ENCODE results near the gene MKI67. TPM values are rescaled to one million over a fixed set of nuclear protein-coding genes. Genes with fewer than 3 reads are reported as not detected.

Gene MKI67
- total RNA-seq, 1 donor from 2014 or later: 0.64 TPM

GRCh38 chr10:128050121-128050516 is 76.1 kb downstream of the MKI67 start:
- H3K36me3 ChIP-seq: no peaks in the 10 kb centered on the region
- no peak overlapping the region for H3K4me3 ChIP-seq
- DNase-seq (ENCODE audit: low spot score in 2 of 2): no peak
- no peaks in the 10 kb centered on the region for H3K27me3 ChIP-seq
- intact Hi-C loops (cut with DNase I): no loop called here
- TF ChIP-seq CTCF (IDR thresholded peaks at IDR 0.05): no peak
- H3K9me3 ChIP-seq: no peaks in the 10 kb centered on the region
- H3K4me1 ChIP-seq: peaks cover 3 to 10% of the 10 kb centered on the region in 2 donors
- H3K27ac ChIP-seq: no peak overlapping the region

GRCh38 chr10:128049226-128050120 is 76.8 kb downstream of the MKI67 start:
- Histone ChIP-seq H3K36me3 (no peaks in the 10 kb centered on the region), H3K9me3 (no peaks in the 10 kb centered on the region), H3K4me3 (peak overlapping the region in 1 of 2 donors; percentile 47), H3K27ac (peak overlapping the region; percentile 71), H3K4me1 (peaks cover 3 to 10% of the 10 kb centered on the region in 2 donors), H3K27me3 (no peaks in the 10 kb centered on the region)
- intact Hi-C loops (cut with DNase I): no loop called here
- no peak for DNase-seq (ENCODE audit: low spot score in 2 of 2)
- TF ChIP-seq CTCF (IDR thresholded peaks at IDR 0.05): no peak

GRCh38 chr10:128048819-128049210 is 77.4 kb downstream of the MKI67 start:
- H3K27ac ChIP-seq: peak overlapping the region; percentile 71
- H3K4me3 ChIP-seq: peak overlapping the region in 1 of 2 donors; percentile 47
- peaks cover 3 to 10% of the 10 kb centered on the region in 2 donors for H3K4me1 ChIP-seq
- no peaks in the 10 kb centered on the region for H3K27me3 ChIP-seq
- DNase-seq (ENCODE audit: low spot score in 2 of 2): no peak
- TF ChIP-seq CTCF (IDR thresholded peaks at IDR 0.05): no peak
- H3K36me3 ChIP-seq: no peaks in the 10 kb centered on the region
- intact Hi-C loops (cut with DNase I): no loop called here
- H3K9me3 ChIP-seq: no peaks in the 10 kb centered on the region

- Histone ChIP-seq H3K36me3 (no peaks in the 10 kb centered on the region), H3K27me3 (no peaks in the 10 kb centered on the region), H3K4me1 (peaks cover 3 to 10% of the 10 kb centered on the region in 2 donors), H3K27ac (peak overlapping the region; percentile 71), H3K4me3 (peak overlapping the region in 1 of 2 donors; percentile 47), H3K9me3 (no peaks in the 10 kb centered on the region)
- intact Hi-C loops (cut with DNase I): no loop called here
- TF ChIP-seq CTCF (IDR thresholded peaks at IDR 0.05): no peak
- DNase-seq (ENCODE audit: low spot score in 2 of 2): no peak
These were observed 78.0 kb downstream of the MKI67 start for GRCh38 chr10:128047991-128048818.

GRCh38 chr10:128047351-128047750 is 78.9 kb downstream of the MKI67 start:
- intact Hi-C loops (cut with DNase I): no loop called here
- Histone ChIP-seq H3K4me3 (peak overlapping the region in 1 of 2 donors; percentile 47), H3K4me1 (peaks cover 3 to 10% of the 10 kb centered on the region in 2 donors)

More at GRCh38 chr10:128047351-128047750, 78.9 kb downstream of the MKI67 start:
- no peaks in the 10 kb centered on the region for H3K9me3 ChIP-seq
- H3K27ac ChIP-seq: peak overlapping the region; percentile 71
- H3K27me3 ChIP-seq: no peaks in the 10 kb centered on the region
- TF ChIP-seq CTCF (IDR thresholded peaks at IDR 0.05): no peak
- peak; percentile 74 to 87 for DNase-seq (ENCODE audit: low spot score in 2 of 2)
- H3K36me3 ChIP-seq: no peaks in the 10 kb centered on the region
